HUES48 (cell line): ENCODE data around the gene TET2.

Source experiments
- H3K27ac ChIP-seq: one replicate; pipeline ENCODE4 v1.7.0; 2013; ENCODE audit warnings: low read depth, low read length, inconsistent platforms
- H3K27me3 ChIP-seq: 2 replicates; pipeline ENCODE4 v1.6.1; 2013; ENCODE audit warnings: mild to moderate bottlenecking, low read length; ENCODE audit not compliant: control insufficient read depth, insufficient read depth
- H3K36me3 ChIP-seq: 2 replicates; pipeline ENCODE4 v1.6.1; 2013; ENCODE audit warnings: low read length; ENCODE audit not compliant: control insufficient read depth, insufficient read depth
- H3K4me1 ChIP-seq: 2 replicates; pipeline ENCODE4 v1.6.1; 2013; ENCODE audit warnings: mild to moderate bottlenecking, low read length; ENCODE audit not compliant: control insufficient read depth, insufficient read depth
- H3K4me3 ChIP-seq: 2 replicates; pipeline ENCODE4 v1.5.1; 2013; ENCODE audit warnings: mild to moderate bottlenecking, low read depth, low read length
- H3K9ac ChIP-seq: 2 replicates; pipeline ENCODE4 v1.6.1; 2013; ENCODE audit warnings: mild to moderate bottlenecking, low read depth, low read length, moderate library complexity
- H3K9me3 ChIP-seq: 2 replicates; pipeline ENCODE4 v1.6.1; 2013; ENCODE audit warnings: low read length; ENCODE audit not compliant: control insufficient read depth, insufficient read depth

TET2 gene

GRCh38 chr4:105158837-105159236, 12.2 kb downstream of the TET2 start:
- Histone ChIP-seq H3K9me3 (no peaks in the 10 kb centered on the region), H3K27ac (no peak overlapping the region), H3K4me3 (peak overlapping the region; percentile 34), H3K4me1 (peaks cover 21% of the 10 kb centered on the region), H3K9ac (no peak overlapping the region), H3K27me3 (peaks cover 94% of the 10 kb centered on the region), H3K36me3 (no peaks in the 10 kb centered on the region)

GRCh38 chr4:105162123-105162796, 15.6 kb downstream of the TET2 start:
- Histone ChIP-seq H3K36me3 (no peaks in the 10 kb centered on the region), H3K4me3 (no peak overlapping the region), H3K27ac (no peak overlapping the region), H3K4me1 (peaks cover 21% of the 10 kb centered on the region), H3K9ac (no peak overlapping the region), H3K27me3 (peaks cover 87% of the 10 kb centered on the region), H3K9me3 (no peaks in the 10 kb centered on the region)

- no peaks in the 10 kb centered on the region for H3K36me3 ChIP-seq
- peaks cover 4% of the 10 kb centered on the region for H3K4me1 ChIP-seq
- no peak overlapping the region for H3K9ac ChIP-seq
- no peak overlapping the region for H3K27ac ChIP-seq
- peaks cover 72% of the 10 kb centered on the region for H3K27me3 ChIP-seq
- H3K9me3 ChIP-seq = no peaks in the 10 kb centered on the region
- no peak overlapping the region for H3K4me3 ChIP-seq
These were observed 17.9 kb downstream of the TET2 start for GRCh38 chr4:105164548-105164947.

- Histone ChIP-seq H3K4me3 (no peak overlapping the region), H3K4me1 (no peaks in the 10 kb centered on the region; the same call in none of the 2 replicates), H3K27ac (no peak overlapping the region), H3K27me3 (peaks cover 57% of the 10 kb centered on the region), H3K9ac (no peak overlapping the region), H3K36me3 (no peaks in the 10 kb centered on the region), H3K9me3 (no peaks in the 10 kb centered on the region)
These were observed 19.4 kb downstream of the TET2 start for GRCh38 chr4:105166066-105166465.

GRCh38 chr4:105170711-105171110, 24.0 kb downstream of the TET2 start:
- Histone ChIP-seq H3K27ac (no peak overlapping the region), H3K36me3 (no peaks in the 10 kb centered on the region), H3K27me3 (peaks cover 11% of the 10 kb centered on the region), H3K4me1 (no peaks in the 10 kb centered on the region), H3K9ac (no peak overlapping the region), H3K9me3 (no peaks in the 10 kb centered on the region), H3K4me3 (no peak overlapping the region)

DNA sequence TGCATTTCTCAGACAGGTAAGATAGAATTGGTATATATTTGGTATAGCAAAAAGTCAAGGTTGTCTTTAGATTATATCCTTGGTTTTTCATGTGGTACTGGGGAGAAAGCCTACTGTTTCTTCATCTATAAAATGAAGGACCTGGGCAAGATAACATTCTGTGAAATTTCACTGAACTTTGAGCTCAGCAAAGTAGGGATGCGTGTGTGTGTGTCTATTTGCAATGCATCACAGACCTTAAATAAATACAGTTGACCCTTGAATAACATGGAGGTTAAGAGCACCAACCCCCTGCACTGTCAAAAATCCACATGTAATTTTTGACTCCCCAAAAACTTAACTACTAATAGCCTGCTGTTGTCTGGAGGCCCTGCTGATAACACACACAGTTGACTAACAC, 25.2 kb downstream of the TET2 start:
- Histone ChIP-seq H3K27me3 (peaks cover 7% of the 10 kb centered on the region; the same call in 1 of the 2 replicates), H3K4me3 (no peak overlapping the region), H3K9ac (no peak overlapping the region), H3K36me3 (no peaks in the 10 kb centered on the region), H3K4me1 (no peaks in the 10 kb centered on the region), H3K27ac (no peak overlapping the region), H3K9me3 (no peaks in the 10 kb centered on the region)

DNA sequence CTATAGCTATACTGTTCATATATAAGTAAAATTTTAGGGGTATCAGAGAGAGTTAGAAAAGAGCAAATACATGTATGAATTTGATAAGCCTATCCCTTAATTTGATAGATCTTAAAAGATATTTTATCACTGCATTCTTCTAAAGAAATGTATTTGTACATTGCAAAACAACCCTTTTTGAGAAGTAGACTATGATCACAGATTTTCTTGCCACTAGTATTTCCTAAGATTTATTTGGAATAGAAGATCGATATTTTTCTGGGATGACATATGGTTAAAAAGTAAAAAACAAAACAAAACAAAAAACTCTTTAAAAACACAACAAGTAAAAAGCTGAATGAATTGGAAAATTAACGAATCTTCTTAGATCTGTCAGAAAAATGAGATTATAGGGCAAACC, 27.4 kb downstream of the TET2 start:
- Histone ChIP-seq H3K36me3 (no peaks in the 10 kb centered on the region), H3K27me3 (no peaks in the 10 kb centered on the region), H3K9ac (no peak overlapping the region), H3K27ac (no peak overlapping the region), H3K4me1 (no peaks in the 10 kb centered on the region), H3K9me3 (no peaks in the 10 kb centered on the region), H3K4me3 (no peak overlapping the region)

GRCh38 chr4:105179539-105180401, 33.1 kb downstream of the TET2 start:
- Histone ChIP-seq H3K27me3 (no peaks in the 10 kb centered on the region), H3K4me1 (peaks cover 3% of the 10 kb centered on the region; the same call in 1 of the 2 replicates), H3K36me3 (no peaks in the 10 kb centered on the region), H3K4me3 (no peak overlapping the region), H3K9me3 (no peaks in the 10 kb centered on the region), H3K27ac (no peak overlapping the region), H3K9ac (no peak overlapping the region)

GRCh38 chr4:105181259-105181658, 34.6 kb downstream of the TET2 start:
- no peaks in the 10 kb centered on the region for H3K9me3 ChIP-seq
- H3K4me1 ChIP-seq = peaks cover 3% of the 10 kb centered on the region; the same call in 1 of the 2 replicates
- no peak overlapping the region for H3K4me3 ChIP-seq
- no peaks in the 10 kb centered on the region for H3K27me3 ChIP-seq
- no peaks in the 10 kb centered on the region for H3K36me3 ChIP-seq
- no peak overlapping the region for H3K9ac ChIP-seq
- H3K27ac ChIP-seq = peak overlapping the region; percentile 45

- Histone ChIP-seq H3K27me3 (no peaks in the 10 kb centered on the region), H3K4me3 (no peak overlapping the region), H3K9me3 (no peaks in the 10 kb centered on the region), H3K27ac (no peak overlapping the region), H3K4me1 (peaks cover 3% of the 10 kb centered on the region; the same call in 1 of the 2 replicates), H3K36me3 (no peaks in the 10 kb centered on the region), H3K9ac (no peak overlapping the region)
These were observed 35.5 kb downstream of the TET2 start for GRCh38 chr4:105182211-105182610.

GRCh38 chr4:105184316-105184980, 37.8 kb downstream of the TET2 start:
- Histone ChIP-seq H3K9ac (no peak overlapping the region), H3K4me3 (no peak overlapping the region), H3K27ac (no peak overlapping the region)

More at GRCh38 chr4:105184316-105184980, 37.8 kb downstream of the TET2 start:
- Histone ChIP-seq H3K4me1 (peaks cover 3% of the 10 kb centered on the region; the same call in 1 of the 2 replicates), H3K36me3 (no peaks in the 10 kb centered on the region), H3K9me3 (no peaks in the 10 kb centered on the region), H3K27me3 (no peaks in the 10 kb centered on the region)
